Cardiac muscle cell (in vitro differentiated cells and primary cell): ENCODE data around the gene PEMT. TPM values are rescaled to one million over a fixed set of nuclear protein-coding genes. Genes with fewer than 3 reads are reported as not detected.

Experiments
- DNase-seq, 2 donors: peaks; one replicate each; pipeline versions ENCODE4 v3.0.0 to v3.0.0-alpha.2; 2010 to 2017; ENCODE audit warnings: low read depth in 1 of 2, low spot score in 1 of 2
- H3K27ac ChIP-seq: fragments of 200-600 bp; sonication (generic); 2 replicates; pipeline ENCODE4 v1.5.1; 2016
- H3K27me3 ChIP-seq: fragments of 200-600 bp; sonication (generic); 2 replicates; pipeline ENCODE4 v1.6.0; 2016; ENCODE audit warnings: control low read depth
- H3K36me3 ChIP-seq: fragments of 200-600 bp; sonication (generic); 2 replicates; pipeline ENCODE4 v1.5.1; 2016; ENCODE audit warnings: control low read depth
- H3K4me1 ChIP-seq: fragments of 200-600 bp; sonication (generic); 2 replicates; pipeline ENCODE4 v1.8.1; 2017; ENCODE audit warnings: low read depth, mild to moderate bottlenecking, mixed run types
- H3K4me3 ChIP-seq: fragments of 200-600 bp; sonication (generic); 2 replicates; pipeline ENCODE4 v1.5.1; 2016; ENCODE audit warnings: mild to moderate bottlenecking
- H3K9me3 ChIP-seq: fragments of 200-600 bp; sonication (generic); 2 replicates; pipeline ENCODE4 v1.5.1; 2017; ENCODE audit warnings: low read depth, mild to moderate bottlenecking, control low read depth
- CTCF ChIP-seq: IDR thresholded peaks from 2 replicates; pipeline ENCODE4 v1.5.1; 2012; ENCODE audit warnings: low read depth, mild to moderate bottlenecking, low read length
- polyA plus RNA-seq: library from polyadenylated mRNA; unstranded; fragments of >200 nt; fragmentation: Nextera tagmentation; extraction: Ambion mirVana; gene quantifications from 2 replicates; pipeline ENCODE4 v1.2.1, GENCODE V29; 2016
- total RNA-seq: library from RNA; depleted of rRNA; stranded (reverse); fragments of >200 nt; gene quantifications from 2 replicates; pipeline ENCODE4 v1.2.3, GENCODE V29; 2016

The PEMT gene
- total and polyA plus RNA-seq, 2 experiments from 2014 or later: 126 to 135 TPM

- no peaks in the 10 kb centered on the region for H3K9me3 ChIP-seq
- no peak for TF ChIP-seq CTCF
- no peak overlapping the region for H3K4me3 ChIP-seq
- no peak for DNase-seq
- H3K27ac ChIP-seq: no peak overlapping the region
- H3K27me3 ChIP-seq: no peaks in the 10 kb centered on the region
- H3K36me3 ChIP-seq: no peaks in the 10 kb centered on the region
- peaks cover 49% of the 10 kb centered on the region for H3K4me1 ChIP-seq
Observed at GRCh38 chr17:17542906-17543635, 48.4 kb downstream of the PEMT start.

- TF ChIP-seq CTCF: no peak
- H3K27ac ChIP-seq: peak overlapping the region; percentile 66
- H3K27me3 ChIP-seq: no peaks in the 10 kb centered on the region
- H3K4me1 ChIP-seq: peaks cover 49% of the 10 kb centered on the region
- H3K36me3 ChIP-seq: no peaks in the 10 kb centered on the region
- no peaks in the 10 kb centered on the region for H3K9me3 ChIP-seq
- DNase-seq: no peak
- H3K4me3 ChIP-seq: no peak overlapping the region
Observed at GRCh38 chr17:17541640-17542001, 49.9 kb downstream of the PEMT start.

GRCh38 chr17:17540935-17541639, 50.4 kb downstream of the PEMT start:
- Histone ChIP-seq H3K27me3 (no peaks in the 10 kb centered on the region), H3K36me3 (no peaks in the 10 kb centered on the region), H3K4me3 (no peak overlapping the region), H3K4me1 (peaks cover 44% of the 10 kb centered on the region), H3K9me3 (no peaks in the 10 kb centered on the region), H3K27ac (peak overlapping the region; percentile 66)
- no peak for TF ChIP-seq CTCF
- DNase-seq: no peak

GRCh38 chr17:17540278-17540906, 51.1 kb downstream of the PEMT start:
- peaks cover 41% of the 10 kb centered on the region for H3K4me1 ChIP-seq
- H3K4me3 ChIP-seq: no peak overlapping the region
- peak overlapping the region; percentile 66 for H3K27ac ChIP-seq
- H3K27me3 ChIP-seq: no peaks in the 10 kb centered on the region
- DNase-seq: peak in 1 of 2 donors; percentile 51
- no peaks in the 10 kb centered on the region for H3K36me3 ChIP-seq
- H3K9me3 ChIP-seq: no peaks in the 10 kb centered on the region
- no peak for TF ChIP-seq CTCF

GRCh38 chr17:17539591-17539990, 51.9 kb downstream of the PEMT start:
- H3K36me3 ChIP-seq: no peaks in the 10 kb centered on the region
- H3K9me3 ChIP-seq: no peaks in the 10 kb centered on the region
- H3K4me1 ChIP-seq: peaks cover 41% of the 10 kb centered on the region
- no peak for TF ChIP-seq CTCF
- no peak overlapping the region for H3K4me3 ChIP-seq
- DNase-seq: no peak
- peak overlapping the region; percentile 66 for H3K27ac ChIP-seq
- H3K27me3 ChIP-seq: no peaks in the 10 kb centered on the region
